HEK293 (cell line): Measurements from ENCODE around the gene WARS2.

ENCODE experiments used
- CTCF ChIA-PET: fragments of 350-600 bp; formaldehyde crosslinking; extraction: SDS; loops from one replicate; lab custom pipeline; 2021; ENCODE audit warnings: antibody characterized with exemption; lab: Yijun Ruan, JAX
- POLR2A ChIA-PET: fragments of 300-600 bp; formaldehyde crosslinking; extraction: SDS; loops from one replicate; lab custom pipeline; 2020; ENCODE audit warnings: antibody characterized with exemption, inconsistent platforms; lab: Yijun Ruan, JAX
- H3K27ac ChIP-seq: fragments of 200-500 bp; sonication (Bioruptor generic); 2 replicates; pipeline ENCODE4 v1.5.1; 2014; ENCODE audit warnings: low read depth, low read length, control low read depth, inconsistent platforms; ENCODE audit errors: extremely low read depth
- H3K36me3 ChIP-seq, 2 experiments: fragments of 200-500 bp in 1 of 2; sonication (Bioruptor generic) in 1 of 2; 1 replicate in 1 of 2; 2 replicates in 1 of 2; pipeline ENCODE4 v1.5.1; 2014 to 2017; ENCODE audit warnings: inconsistent platforms in 2 of 2, low read length in 2 of 2; ENCODE audit not compliant: control insufficient read depth in 2 of 2, insufficient read depth in 1 of 2
- H3K4me1 ChIP-seq: fragments of 200-500 bp; sonication (Bioruptor generic); 2 replicates; pipeline ENCODE4 v1.5.1; 2014; ENCODE audit warnings: mild to moderate bottlenecking, low read length, inconsistent platforms; ENCODE audit not compliant: control insufficient read depth, insufficient read depth
- H3K4me3 ChIP-seq: 2 replicates; pipeline ENCODE4 v1.5.1; 2011; ENCODE audit warnings: low read depth, mild to moderate bottlenecking, control low read depth, low read length, moderate library complexity
- H3K9me3 ChIP-seq: fragments of 200-500 bp; sonication (Bioruptor generic); 2 replicates; pipeline ENCODE4 v1.5.1; 2014; ENCODE audit warnings: low read depth, low read length, inconsistent platforms; ENCODE audit not compliant: control insufficient read depth, insufficient read depth
- GLIS2 ChIP-seq: fragments of 450-650 bp; formaldehyde crosslinking; IDR thresholded peaks from 2 replicates; pipeline ENCODE4 v1.5.1; 2016; ENCODE audit warnings: missing biosample characterization, missing genetic modification characterization
- KLF17 ChIP-seq: fragments of 450-650 bp; formaldehyde crosslinking; IDR thresholded peaks from 2 replicates; pipeline ENCODE4 v1.5.1; 2016; ENCODE audit warnings: missing biosample characterization, missing genetic modification characterization
- MYNN ChIP-seq: fragments of 450-650 bp; formaldehyde crosslinking; IDR thresholded peaks from 2 replicates; pipeline ENCODE4 v1.5.1; 2016; ENCODE audit warnings: missing biosample characterization, missing genetic modification characterization, borderline replicate concordance
- PRDM1 ChIP-seq: fragments of 450-650 bp; formaldehyde crosslinking; IDR thresholded peaks from 2 replicates; pipeline ENCODE4; 2016; ENCODE audit warnings: missing biosample characterization, missing genetic modification characterization
- SALL2 ChIP-seq: fragments of 450-650 bp; formaldehyde crosslinking; IDR thresholded peaks from 2 replicates; pipeline ENCODE4 v1.5.0; 2017; ENCODE audit warnings: missing biosample characterization, mild to moderate bottlenecking, missing genetic modification characterization, borderline replicate concordance
- ZNF10 ChIP-seq: fragments of 450-650 bp; formaldehyde crosslinking; IDR thresholded peaks from 2 replicates; pipeline ENCODE4 v1.5.1; 2017; ENCODE audit warnings: missing biosample characterization, missing genetic modification characterization
- ZNF114 ChIP-seq: fragments of 450-650 bp; formaldehyde crosslinking; IDR thresholded peaks from 2 replicates; pipeline ENCODE4 v1.5.0; 2017; ENCODE audit warnings: missing biosample characterization, missing genetic modification characterization
- ZNF16 ChIP-seq: fragments of 450-650 bp; formaldehyde crosslinking; IDR thresholded peaks from 2 replicates; pipeline ENCODE4 v1.5.1; 2016; ENCODE audit warnings: low read depth, missing biosample characterization, missing genetic modification characterization
- ZNF169 ChIP-seq: fragments of 450-650 bp; formaldehyde crosslinking; IDR thresholded peaks from 2 replicates; pipeline ENCODE4 v1.5.1; 2016; ENCODE audit warnings: missing biosample characterization, missing genetic modification characterization
- ZNF274 ChIP-seq, 2 experiments: fragments of 200-500 bp in 1 of 2; fragments of 450-650 bp in 1 of 2; sonication (Bioruptor generic) in 1 of 2; formaldehyde crosslinking in 1 of 2; IDR thresholded peaks; 2 replicates each; pipeline versions ENCODE4 v1.5.1 to v1.6.1; 2014 to 2016; ENCODE audit warnings: borderline replicate concordance in 1 of 2, inconsistent platforms in 1 of 2, low read length in 1 of 2, missing biosample characterization in 1 of 2, missing genetic modification characterization in 1 of 2
- ZNF350 ChIP-seq: fragments of 450-650 bp; formaldehyde crosslinking; IDR thresholded peaks from 2 replicates; pipeline ENCODE4 v1.5.0; 2017; ENCODE audit warnings: missing biosample characterization, mild to moderate bottlenecking, missing genetic modification characterization
- ZNF510 ChIP-seq: fragments of 450-650 bp; formaldehyde crosslinking; IDR thresholded peaks from 2 replicates; pipeline ENCODE4 v1.5.1; 2018; ENCODE audit warnings: mild to moderate bottlenecking, missing genetic modification characterization, missing biosample characterization; ENCODE audit not compliant: insufficient replicate concordance
- ZNF561 ChIP-seq: fragments of 450-650 bp; IDR thresholded peaks from 2 replicates; pipeline ENCODE4 v1.5.1; 2018; ENCODE audit warnings: missing biosample characterization, missing genetic modification characterization, borderline replicate concordance
- ZNF629 ChIP-seq: fragments of 450-650 bp; formaldehyde crosslinking; IDR thresholded peaks from 2 replicates; pipeline ENCODE4 v1.5.1; 2017; ENCODE audit warnings: missing biosample characterization, missing genetic modification characterization
- TF ChIP-seq, protein P1 (sequence below): fragments of 450-650 bp; formaldehyde crosslinking; IDR thresholded peaks from 2 replicates; pipeline ENCODE4 v1.5.1; 2016; ENCODE audit warnings: missing biosample characterization, missing genetic modification characterization
- TF ChIP-seq, protein P2 (sequence below): fragments of 450-650 bp; formaldehyde crosslinking; IDR thresholded peaks from 2 replicates; pipeline ENCODE4 v1.5.1; 2016; ENCODE audit warnings: missing biosample characterization, missing genetic modification characterization, low read depth
- TF ChIP-seq, protein P3 (sequence below): fragments of 450-650 bp; formaldehyde crosslinking; IDR thresholded peaks from 2 replicates; pipeline ENCODE4 v1.5.1; 2016; ENCODE audit warnings: missing biosample characterization, missing genetic modification characterization
- TF ChIP-seq, protein P4 (sequence below): fragments of 450-650 bp; formaldehyde crosslinking; IDR thresholded peaks from 2 replicates; pipeline ENCODE4 v1.5.1; 2016; ENCODE audit warnings: missing biosample characterization, missing genetic modification characterization
- TF ChIP-seq, protein P5 (sequence below): fragments of 450-650 bp; formaldehyde crosslinking; IDR thresholded peaks from 2 replicates; pipeline ENCODE4 v1.5.1; 2016; ENCODE audit warnings: missing biosample characterization, missing genetic modification characterization

The WARS2 gene

DNA sequence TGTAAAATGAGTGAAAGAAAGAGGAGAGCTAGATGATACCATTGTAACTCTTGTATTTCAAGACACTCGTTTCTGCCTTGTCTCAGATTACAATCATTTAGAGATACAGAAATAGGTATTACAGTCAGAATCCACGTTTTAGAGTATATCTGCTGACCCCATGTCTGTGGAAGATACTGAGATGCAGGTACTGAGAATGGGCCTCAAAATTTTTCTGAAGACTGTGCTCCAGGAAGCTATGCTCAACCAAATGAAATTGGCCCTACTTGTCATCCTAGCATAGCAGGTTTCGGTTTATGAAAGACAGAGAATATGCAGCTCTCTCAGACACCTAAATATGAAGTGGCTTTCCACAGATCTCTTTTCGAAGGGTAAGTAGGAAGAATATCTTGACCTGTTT lies 6.0 kb upstream of the WARS2 start (continued):
- TF ChIP-seq ZNF561 (tag by site-specific recombination) = no peak
- no peak for TF ChIP-seq ZNF510 (tag by site-specific recombination)
- TF ChIP-seq, protein P1, sequence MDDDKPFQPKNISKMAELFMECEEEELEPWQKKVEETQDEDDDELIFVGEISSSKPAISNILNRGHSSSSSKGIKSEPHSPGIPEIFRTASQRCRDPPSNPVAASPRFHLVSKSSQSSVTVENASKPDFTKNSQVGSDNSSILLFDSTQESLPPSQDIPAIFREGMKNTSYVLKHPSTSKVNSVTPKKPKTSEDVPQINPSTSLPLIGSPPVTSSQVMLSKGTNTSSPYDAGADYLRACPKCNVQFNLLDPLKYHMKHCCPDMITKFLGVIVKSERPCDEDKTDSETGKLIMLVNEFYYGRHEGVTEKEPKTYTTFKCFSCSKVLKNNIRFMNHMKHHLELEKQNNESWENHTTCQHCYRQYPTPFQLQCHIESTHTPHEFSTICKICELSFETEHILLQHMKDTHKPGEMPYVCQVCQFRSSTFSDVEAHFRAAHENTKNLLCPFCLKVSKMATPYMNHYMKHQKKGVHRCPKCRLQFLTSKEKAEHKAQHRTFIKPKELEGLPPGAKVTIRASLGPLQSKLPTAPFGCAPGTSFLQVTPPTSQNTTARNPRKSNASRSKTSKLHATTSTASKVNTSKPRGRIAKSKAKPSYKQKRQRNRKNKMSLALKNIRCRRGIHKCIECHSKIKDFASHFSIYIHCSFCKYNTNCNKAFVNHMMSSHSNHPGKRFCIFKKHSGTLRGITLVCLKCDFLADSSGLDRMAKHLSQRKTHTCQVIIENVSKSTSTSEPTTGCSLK (tag by site-specific recombination) = no peak
- TF ChIP-seq, protein P2, sequence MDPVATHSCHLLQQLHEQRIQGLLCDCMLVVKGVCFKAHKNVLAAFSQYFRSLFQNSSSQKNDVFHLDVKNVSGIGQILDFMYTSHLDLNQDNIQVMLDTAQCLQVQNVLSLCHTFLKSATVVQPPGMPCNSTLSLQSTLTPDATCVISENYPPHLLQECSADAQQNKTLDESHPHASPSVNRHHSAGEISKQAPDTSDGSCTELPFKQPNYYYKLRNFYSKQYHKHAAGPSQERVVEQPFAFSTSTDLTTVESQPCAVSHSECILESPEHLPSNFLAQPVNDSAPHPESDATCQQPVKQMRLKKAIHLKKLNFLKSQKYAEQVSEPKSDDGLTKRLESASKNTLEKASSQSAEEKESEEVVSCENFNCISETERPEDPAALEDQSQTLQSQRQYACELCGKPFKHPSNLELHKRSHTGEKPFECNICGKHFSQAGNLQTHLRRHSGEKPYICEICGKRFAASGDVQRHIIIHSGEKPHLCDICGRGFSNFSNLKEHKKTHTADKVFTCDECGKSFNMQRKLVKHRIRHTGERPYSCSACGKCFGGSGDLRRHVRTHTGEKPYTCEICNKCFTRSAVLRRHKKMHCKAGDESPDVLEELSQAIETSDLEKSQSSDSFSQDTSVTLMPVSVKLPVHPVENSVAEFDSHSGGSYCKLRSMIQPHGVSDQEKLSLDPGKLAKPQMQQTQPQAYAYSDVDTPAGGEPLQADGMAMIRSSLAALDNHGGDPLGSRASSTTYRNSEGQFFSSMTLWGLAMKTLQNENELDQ (tag by site-specific recombination) = no peak
- no peak for TF ChIP-seq ZNF350 (tag by site-specific recombination)
- TF ChIP-seq KLF17 (tag by site-specific recombination) = no peak
- TF ChIP-seq, protein P3, sequence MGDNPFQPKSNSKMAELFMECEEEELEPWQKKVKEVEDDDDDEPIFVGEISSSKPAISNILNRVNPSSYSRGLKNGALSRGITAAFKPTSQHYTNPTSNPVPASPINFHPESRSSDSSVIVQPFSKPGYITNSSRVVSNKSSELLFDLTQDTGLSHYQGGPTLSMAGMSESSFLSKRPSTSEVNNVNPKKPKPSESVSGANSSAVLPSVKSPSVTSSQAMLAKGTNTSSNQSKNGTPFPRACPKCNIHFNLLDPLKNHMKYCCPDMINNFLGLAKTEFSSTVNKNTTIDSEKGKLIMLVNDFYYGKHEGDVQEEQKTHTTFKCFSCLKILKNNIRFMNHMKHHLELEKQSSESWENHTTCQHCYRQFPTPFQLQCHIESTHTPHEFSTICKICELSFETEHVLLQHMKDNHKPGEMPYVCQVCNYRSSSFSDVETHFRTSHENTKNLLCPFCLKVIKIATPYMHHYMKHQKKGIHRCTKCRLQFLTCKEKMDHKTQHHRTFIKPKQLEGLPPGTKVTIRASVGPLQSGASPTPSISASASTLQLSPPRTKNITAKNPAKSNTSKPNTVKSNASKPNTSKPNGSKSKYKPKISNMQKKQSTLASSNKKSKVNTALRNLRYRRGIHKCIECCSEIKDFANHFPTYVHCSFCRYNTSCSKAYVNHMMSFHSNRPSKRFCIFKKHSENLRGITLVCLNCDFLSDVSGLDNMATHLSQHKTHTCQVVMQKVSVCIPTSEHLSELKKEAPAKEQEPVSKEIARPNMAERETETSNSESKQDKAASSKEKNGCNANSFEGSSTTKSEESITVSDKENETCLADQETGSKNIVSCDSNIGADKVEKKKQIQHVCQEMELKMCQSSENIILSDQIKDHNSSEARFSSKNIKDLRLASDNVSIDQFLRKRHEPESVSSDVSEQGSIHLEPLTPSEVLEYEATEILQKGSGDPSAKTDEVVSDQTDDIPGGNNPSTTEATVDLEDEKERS (tag by site-specific recombination) = no peak

DNA sequence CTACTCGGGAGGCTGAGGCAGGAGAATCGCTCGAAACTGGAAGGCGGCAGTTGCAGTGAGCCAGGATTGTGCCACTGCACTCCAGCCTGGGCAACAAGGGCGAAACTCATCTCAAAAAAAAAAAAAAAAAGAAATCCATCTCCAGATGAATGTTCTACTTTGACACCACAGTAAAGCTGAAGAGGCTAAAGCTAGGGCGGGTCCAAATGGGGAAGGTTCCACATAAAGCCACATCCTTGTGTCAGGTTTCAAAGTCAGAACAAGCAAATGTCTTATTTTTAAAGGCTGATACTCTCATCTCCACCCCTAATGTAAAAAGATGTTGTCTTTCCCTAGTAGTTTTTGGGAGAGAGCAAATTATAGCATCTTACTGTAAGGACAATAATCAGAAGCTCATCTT lies 4.4 kb upstream of the WARS2 start:
- TF ChIP-seq KLF17 (tag by site-specific recombination) (no peak), ZNF10 (no peak), MYNN (tag by site-specific recombination) (no peak), SALL2 (tag by site-specific recombination) (no peak), GLIS2 (tag by site-specific recombination) (no peak)
- H3K4me1 ChIP-seq = no peaks in the 10 kb centered on the region
- ChIA-PET POLR2A (no interaction called here), CTCF (no interaction called here)
- no peak overlapping the region for H3K27ac ChIP-seq
- peaks cover 0 to 28% of the 10 kb centered on the region in 2 experiments; a peak in 2 of 3 replicates for H3K36me3 ChIP-seq
- no peaks in the 10 kb centered on the region for H3K9me3 ChIP-seq
- H3K4me3 ChIP-seq = no peak overlapping the region

- Histone ChIP-seq H3K27ac (no peak overlapping the region), H3K4me1 (no peaks in the 10 kb centered on the region), H3K4me3 (no peak overlapping the region), H3K36me3 (peaks cover 0 to 24% of the 10 kb centered on the region in 2 experiments; a peak in 2 of 3 replicates), H3K9me3 (no peaks in the 10 kb centered on the region)
- ChIA-PET CTCF (no interaction called here), POLR2A (no interaction called here)
- TF ChIP-seq ZNF629 (tag by site-specific recombination) (no peak), ZNF169 (tag by site-specific recombination) (no peak), ZNF16 (tag by site-specific recombination) (no peak), ZNF114 (no peak), ZNF274 (IDR thresholded peaks at IDR 0.05; ENCODE audit: low read length) (no peak), ZNF274 (tag by site-specific recombination; IDR thresholded peaks at IDR 0.05; ENCODE audit: borderline replicate concordance) (no peak), PRDM1 (tag by site-specific recombination) (no peak)
- TF ChIP-seq, protein P4, sequence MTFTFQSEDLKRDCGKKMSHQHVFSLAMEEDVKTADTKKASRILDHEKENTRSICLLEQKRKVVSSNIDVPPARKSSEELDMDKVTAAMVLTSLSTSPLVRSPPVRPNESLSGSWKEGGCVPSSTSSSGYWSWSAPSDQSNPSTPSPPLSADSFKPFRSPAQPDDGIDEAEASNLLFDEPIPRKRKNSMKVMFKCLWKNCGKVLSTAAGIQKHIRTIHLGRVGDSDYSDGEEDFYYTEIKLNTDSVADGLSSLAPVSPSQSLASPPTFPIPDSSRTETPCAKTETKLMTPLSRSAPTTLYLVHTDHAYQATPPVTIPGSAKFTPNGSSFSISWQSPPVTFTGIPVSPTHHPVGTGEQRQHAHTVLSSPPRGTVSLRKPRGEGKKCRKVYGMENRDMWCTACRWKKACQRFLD (tag by site-specific recombination) = no peak
- TF ChIP-seq, protein P5, sequence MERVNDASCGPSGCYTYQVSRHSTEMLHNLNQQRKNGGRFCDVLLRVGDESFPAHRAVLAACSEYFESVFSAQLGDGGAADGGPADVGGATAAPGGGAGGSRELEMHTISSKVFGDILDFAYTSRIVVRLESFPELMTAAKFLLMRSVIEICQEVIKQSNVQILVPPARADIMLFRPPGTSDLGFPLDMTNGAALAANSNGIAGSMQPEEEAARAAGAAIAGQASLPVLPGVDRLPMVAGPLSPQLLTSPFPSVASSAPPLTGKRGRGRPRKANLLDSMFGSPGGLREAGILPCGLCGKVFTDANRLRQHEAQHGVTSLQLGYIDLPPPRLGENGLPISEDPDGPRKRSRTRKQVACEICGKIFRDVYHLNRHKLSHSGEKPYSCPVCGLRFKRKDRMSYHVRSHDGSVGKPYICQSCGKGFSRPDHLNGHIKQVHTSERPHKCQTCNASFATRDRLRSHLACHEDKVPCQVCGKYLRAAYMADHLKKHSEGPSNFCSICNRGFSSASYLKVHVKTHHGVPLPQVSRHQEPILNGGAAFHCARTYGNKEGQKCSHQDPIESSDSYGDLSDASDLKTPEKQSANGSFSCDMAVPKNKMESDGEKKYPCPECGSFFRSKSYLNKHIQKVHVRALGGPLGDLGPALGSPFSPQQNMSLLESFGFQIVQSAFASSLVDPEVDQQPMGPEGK (tag by site-specific recombination) = no peak
These were observed 3.3 kb upstream of the WARS2 start for GRCh38 chr1:119143706-119144105.
